Mesendoderm (in vitro differentiated cells): ENCODE measurements around the gene SNRPA.
A peak's percentile ranks its signal among the peaks of the same experiment; 100 is the strongest.
"Not testable (repeated sequence)": the region's sequence is repeated elsewhere in the genome, so short reads cannot be mapped to it uniquely, and the experiment has no call there.

ENCODE experiments used
- DNase-seq: peaks from one replicate; pipeline ENCODE4 v3.0.0; 2013
- H2AK5ac ChIP-seq: 2 replicates; pipeline ENCODE4 v1.6.1; 2013; ENCODE audit warnings: low read length, inconsistent platforms
- H2BK120ac ChIP-seq: 2 replicates; pipeline ENCODE4 v1.6.1; 2013; ENCODE audit warnings: low read depth, mild to moderate bottlenecking, low read length, moderate library complexity, mixed read lengths
- H2BK15ac ChIP-seq: replicated peaks from 2 replicates; pipeline ENCODE4 v1.6.1; 2013; ENCODE audit warnings: low read depth, mild to moderate bottlenecking, moderate library complexity
- H2BK5ac ChIP-seq: 2 replicates; pipeline ENCODE4 v1.6.1; 2013; ENCODE audit warnings: low read length, inconsistent platforms
- H3K18ac ChIP-seq: 2 replicates; pipeline ENCODE4 v1.6.1; 2013; ENCODE audit warnings: mild to moderate bottlenecking, low read length, mixed read lengths
- H3K23ac ChIP-seq: one replicate; pipeline ENCODE4 v1.6.1; 2013; ENCODE audit warnings: low read length
- H3K27ac ChIP-seq: 2 replicates; pipeline ENCODE4 v1.5.1; 2013; ENCODE audit warnings: low read depth, mild to moderate bottlenecking, inconsistent platforms, low read length, moderate library complexity
- H3K27me3 ChIP-seq: 2 replicates; pipeline ENCODE4 v1.6.1; 2013; ENCODE audit warnings: low read length, control low read depth, mild to moderate bottlenecking, inconsistent platforms; ENCODE audit not compliant: insufficient read depth, poor library complexity
- H3K36me3 ChIP-seq: 2 replicates; pipeline ENCODE4 v1.6.1; 2013; ENCODE audit warnings: low read length, inconsistent platforms; ENCODE audit not compliant: control insufficient read depth, insufficient read depth
- H3K4ac ChIP-seq: one replicate; pipeline ENCODE4 v1.6.1; 2013; ENCODE audit warnings: low read depth, mild to moderate bottlenecking, low read length, moderate library complexity
- H3K4me1 ChIP-seq: 2 replicates; pipeline ENCODE4 v1.6.1; 2013; ENCODE audit warnings: low read depth, low read length, inconsistent platforms; ENCODE audit not compliant: control insufficient read depth
- H3K4me2 ChIP-seq: 2 replicates; pipeline ENCODE4 v1.6.1; 2013; ENCODE audit warnings: low read length
- H3K4me3 ChIP-seq: 2 replicates; pipeline ENCODE4 v1.5.1; 2013; ENCODE audit warnings: mild to moderate bottlenecking, low read length
- H3K56ac ChIP-seq: one replicate; pipeline ENCODE4 v1.6.1; 2013; ENCODE audit warnings: low read length
- H3K79me1 ChIP-seq: 2 replicates; pipeline ENCODE4 v1.6.1; 2013; ENCODE audit warnings: low read length, inconsistent platforms
- H3K79me2 ChIP-seq: 2 replicates; pipeline ENCODE4 v1.6.1; 2013; ENCODE audit warnings: mild to moderate bottlenecking, low read length; ENCODE audit not compliant: control insufficient read depth, insufficient read depth
- H3K9ac ChIP-seq: 2 replicates; pipeline ENCODE4 v1.6.1; 2013; ENCODE audit warnings: low read length, inconsistent platforms
- H4K5ac ChIP-seq: one replicate; pipeline ENCODE4 v1.6.1; 2013; ENCODE audit warnings: low read length
- H4K8ac ChIP-seq: one replicate; pipeline ENCODE4 v1.6.1; 2013; ENCODE audit warnings: low read depth, mild to moderate bottlenecking, control low read depth, low read length, moderate library complexity
- WGBS: extraction: QIAGEN DNeasy Blood & Tissue Kit; methylation state at CpG from one replicate; pipeline ENCODE4 v1.1.7; 2013; ENCODE audit warnings: low lambda C conversion rate, missing lambda C conversion rate; ENCODE audit not compliant: insufficient coverage; ENCODE audit errors: extremely low coverage; 5-methylcytosine and 5-hydroxymethylcytosine counted together

The SNRPA gene

GRCh38 chr19:40768869-40769268, 17.9 kb downstream of the SNRPA start:
- no peak overlapping the region for H4K8ac ChIP-seq
- no peak overlapping the region for H2BK5ac ChIP-seq
- no peak overlapping the region for H2BK120ac ChIP-seq
- no peak overlapping the region for H2AK5ac ChIP-seq
- H3K27me3 ChIP-seq, result no peaks in the 10 kb centered on the region
- H3K23ac ChIP-seq, result no peak overlapping the region
- no peak overlapping the region for H2BK15ac ChIP-seq
- no peak overlapping the region for H3K9ac ChIP-seq
- no CpG with 5 or more reads among the region's 5 CpGs for WGBS
- H3K4me3 ChIP-seq, result no peak overlapping the region
- no peak overlapping the region for H3K18ac ChIP-seq
- no peak for DNase-seq
- no peak overlapping the region for H3K56ac ChIP-seq
- H3K79me1 ChIP-seq, result no peaks in the 10 kb centered on the region
- no peak overlapping the region for H3K4ac ChIP-seq
- no peak overlapping the region for H3K27ac ChIP-seq
- H3K36me3 ChIP-seq, result peaks cover 16% of the 10 kb centered on the region
- H3K4me1 ChIP-seq, result no peaks in the 10 kb centered on the region
- no peak overlapping the region for H3K4me2 ChIP-seq
- no peaks in the 10 kb centered on the region for H3K79me2 ChIP-seq
- no peak overlapping the region for H4K5ac ChIP-seq

GRCh38 chr19:40771101-40771862, 20.3 kb downstream of the SNRPA start:
- not testable (repeated sequence) for H2BK5ac ChIP-seq, H3K56ac ChIP-seq, H2BK15ac ChIP-seq, H3K18ac ChIP-seq, H2BK120ac ChIP-seq, H3K4ac ChIP-seq, H4K5ac ChIP-seq, H3K79me1 ChIP-seq, H3K27ac ChIP-seq, H3K4me1 ChIP-seq, H3K36me3 ChIP-seq, H4K8ac ChIP-seq, H3K23ac ChIP-seq, H3K79me2 ChIP-seq, H3K4me3 ChIP-seq, H3K27me3 ChIP-seq, H2AK5ac ChIP-seq, H3K4me2 ChIP-seq, H3K9ac ChIP-seq
- no CpG with 5 or more reads among the region's 10 CpGs for WGBS
- peak; percentile 47 for DNase-seq

- no peak within 1 kb of the TSS for H3K4me3 ChIP-seq
- no peak within 1 kb of the TSS for H3K56ac ChIP-seq
- no peak within 1 kb of the TSS for H3K18ac ChIP-seq
- no peaks in the 10 kb centered on the region for H3K27me3 ChIP-seq
- no peaks in the 10 kb centered on the region for H3K36me3 ChIP-seq
- H3K4ac ChIP-seq, result no peak within 1 kb of the TSS
- H3K23ac ChIP-seq, result no peak within 1 kb of the TSS
- no peak within 1 kb of the TSS for H4K8ac ChIP-seq
- H2BK120ac ChIP-seq, result no peak within 1 kb of the TSS
- H3K27ac ChIP-seq, result no peak within 1 kb of the TSS
- DNase-seq, result peak; percentile 36
- no peaks in the 10 kb centered on the region for H3K79me2 ChIP-seq
- no peak within 1 kb of the TSS for H2BK15ac ChIP-seq
- peaks cover 5% of the 10 kb centered on the region for H3K4me1 ChIP-seq
- H3K9ac ChIP-seq, result no peak within 1 kb of the TSS
- WGBS, result no CpG with 5 or more reads among the region's 9 CpGs
- no peak within 1 kb of the TSS for H2BK5ac ChIP-seq
- no peaks in the 10 kb centered on the region for H3K79me1 ChIP-seq
- H2AK5ac ChIP-seq, result no peak within 1 kb of the TSS
- H4K5ac ChIP-seq, result no peak within 1 kb of the TSS
- H3K4me2 ChIP-seq, result no peak within 1 kb of the TSS
These were observed 24.1 kb downstream of the SNRPA start, which contains the start of gene MIA for GRCh38 chr19:40774916-40775631. Gene MIA (plus strand): TSS chr19:40775521. CDS start chr19:40775543, 22 bp downstream.

DNA sequence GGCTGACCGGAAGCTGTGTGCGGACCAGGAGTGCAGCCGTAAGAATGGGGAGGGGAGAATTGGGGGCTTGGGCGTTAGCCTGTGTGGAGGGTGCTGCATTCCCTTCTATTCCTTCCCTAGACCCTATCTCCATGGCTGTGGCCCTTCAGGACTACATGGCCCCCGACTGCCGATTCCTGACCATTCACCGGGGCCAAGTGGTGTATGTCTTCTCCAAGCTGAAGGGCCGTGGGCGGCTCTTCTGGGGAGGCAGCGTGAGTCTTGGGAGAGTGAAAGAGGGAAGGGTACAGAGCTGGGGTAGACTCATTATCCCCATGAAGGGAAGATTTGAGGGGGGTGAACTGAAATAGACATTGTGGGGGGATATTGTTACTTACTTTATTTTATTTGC, 24.6 kb downstream of the SNRPA start:
- DNase-seq, result no peak
- no peaks in the 10 kb centered on the region for H3K79me2 ChIP-seq
- H4K5ac ChIP-seq, result no peak overlapping the region
- H2BK15ac ChIP-seq, result no peak overlapping the region
- H4K8ac ChIP-seq, result no peak overlapping the region
- H3K27ac ChIP-seq, result no peak overlapping the region
- WGBS, result no CpG with 5 or more reads among the region's 10 CpGs
- no peaks in the 10 kb centered on the region for H3K27me3 ChIP-seq
- H2AK5ac ChIP-seq, result no peak overlapping the region
- no peak overlapping the region for H3K18ac ChIP-seq
- no peak overlapping the region for H2BK120ac ChIP-seq
- H2BK5ac ChIP-seq, result no peak overlapping the region
- no peak overlapping the region for H3K9ac ChIP-seq
- peaks cover 5% of the 10 kb centered on the region for H3K4me1 ChIP-seq
- no peak overlapping the region for H3K4ac ChIP-seq
- H3K79me1 ChIP-seq, result no peaks in the 10 kb centered on the region
- no peak overlapping the region for H3K4me2 ChIP-seq
- H3K36me3 ChIP-seq, result no peaks in the 10 kb centered on the region
- H3K23ac ChIP-seq, result no peak overlapping the region
- H3K4me3 ChIP-seq, result no peak overlapping the region
- H3K56ac ChIP-seq, result no peak overlapping the region

- no peak overlapping the region for H3K27ac ChIP-seq
- no peaks in the 10 kb centered on the region for H3K79me2 ChIP-seq
- H2AK5ac ChIP-seq, result no peak overlapping the region
- H3K18ac ChIP-seq, result no peak overlapping the region
- H4K8ac ChIP-seq, result no peak overlapping the region
- H3K27me3 ChIP-seq, result no peaks in the 10 kb centered on the region
- no peaks in the 10 kb centered on the region for H3K79me1 ChIP-seq
- H2BK5ac ChIP-seq, result no peak overlapping the region
- no peak overlapping the region for H4K5ac ChIP-seq
- H3K36me3 ChIP-seq, result no peaks in the 10 kb centered on the region
- no peak overlapping the region for H2BK120ac ChIP-seq
- WGBS, result no CpG with 5 or more reads among the region's 7 CpGs
- DNase-seq, result no peak
- no peak overlapping the region for H2BK15ac ChIP-seq
- peaks cover 5% of the 10 kb centered on the region for H3K4me1 ChIP-seq
- H3K9ac ChIP-seq, result no peak overlapping the region
- no peak overlapping the region for H3K23ac ChIP-seq
- H3K4me3 ChIP-seq, result no peak overlapping the region
- H3K56ac ChIP-seq, result no peak overlapping the region
- no peak overlapping the region for H3K4ac ChIP-seq
- no peak overlapping the region for H3K4me2 ChIP-seq
These were observed 25.4 kb downstream of the SNRPA start for GRCh38 chr19:40776364-40776763.
